Caki2 (cell line): ENCODE results near the gene AGAP1. TPM values are rescaled to one million over a fixed set of nuclear protein-coding genes. Genes with fewer than 3 reads are reported as not detected.
A peak's percentile ranks its signal among the peaks of the same experiment; 100 is the strongest.
"Not testable (repeated sequence)": the region's sequence is repeated elsewhere in the genome, so short reads cannot be mapped to it uniquely, and the experiment has no call there.

Experiments
- DNase-seq: peaks from one replicate; pipeline ENCODE4 v3.0.0-alpha.2; 2015; ENCODE audit warnings: low read depth
- in situ Hi-C: cut with HindIII; loops from 2 replicates; pipeline ENCODE4 v1.10.0; 2016; ENCODE audit warnings: low sequenced_read_pairs, low pct_unique_long_range_greater_than_20kb, mixed read lengths
- total RNA-seq: library from RNA; depleted of rRNA; stranded (reverse); fragments of >200 nt; shearing (Covaris generic); gene quantifications from 2 replicates; pipeline ENCODE4 v1.2.3, GENCODE V29; 2014; ENCODE audit warnings: low replicate concordance

AGAP1 gene
- total RNA-seq, 1 experiment from 2014 or later: 5.3 TPM

DNA sequence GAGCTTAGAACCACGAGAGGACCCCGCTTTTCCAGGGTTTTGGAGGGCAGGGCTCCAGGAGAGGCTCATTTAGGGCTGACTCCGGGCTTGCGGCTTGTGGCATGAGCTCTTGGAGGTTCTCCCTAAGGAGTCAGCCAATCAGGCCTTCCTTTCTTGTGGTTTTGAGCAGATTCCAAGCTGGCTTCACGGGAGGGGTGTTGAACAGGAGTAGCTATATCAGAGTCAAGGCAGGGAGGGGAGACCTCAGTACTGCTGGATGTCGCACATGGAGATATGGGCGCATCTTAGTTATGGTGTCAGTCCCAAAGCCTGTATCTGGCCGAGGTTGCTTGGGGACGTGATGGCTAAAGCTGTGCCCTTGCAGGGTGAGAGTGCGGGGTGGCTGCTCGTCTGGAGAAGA lies 98.6 kb downstream of the AGAP1 start:
- DNase-seq: no peak
- in situ Hi-C loops: no loop called here

- in situ Hi-C loops: no loop called here
- DNase-seq: no peak
Measured at GRCh38 chr2:235592836-235593235, 99.0 kb downstream of the AGAP1 start.

DNA sequence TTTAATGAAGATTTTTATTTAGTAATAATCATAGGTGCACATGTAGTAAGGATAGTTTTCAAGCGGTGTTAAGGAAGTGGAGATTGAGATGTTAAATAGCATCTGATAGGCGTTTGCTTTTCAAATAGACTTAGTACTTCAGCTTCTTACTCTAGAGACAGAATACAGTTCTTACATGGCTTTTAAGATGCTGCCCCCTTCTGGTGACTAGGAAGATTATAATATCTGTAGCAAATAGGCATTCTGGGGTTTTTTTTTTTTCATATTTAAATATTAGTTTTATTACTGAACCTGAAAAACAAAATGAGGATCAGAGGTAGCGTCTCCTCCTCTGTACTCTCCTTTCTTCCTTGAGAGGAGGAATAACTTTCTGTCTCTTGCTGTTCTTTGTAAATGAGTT lies 100.2 kb downstream of the AGAP1 start:
- in situ Hi-C loops: no loop called here
- no peak for DNase-seq

GRCh38 chr2:235594964-235595363 lies 101.1 kb downstream of the AGAP1 start:
- DNase-seq: no peak
- in situ Hi-C loops: no loop called here

DNA sequence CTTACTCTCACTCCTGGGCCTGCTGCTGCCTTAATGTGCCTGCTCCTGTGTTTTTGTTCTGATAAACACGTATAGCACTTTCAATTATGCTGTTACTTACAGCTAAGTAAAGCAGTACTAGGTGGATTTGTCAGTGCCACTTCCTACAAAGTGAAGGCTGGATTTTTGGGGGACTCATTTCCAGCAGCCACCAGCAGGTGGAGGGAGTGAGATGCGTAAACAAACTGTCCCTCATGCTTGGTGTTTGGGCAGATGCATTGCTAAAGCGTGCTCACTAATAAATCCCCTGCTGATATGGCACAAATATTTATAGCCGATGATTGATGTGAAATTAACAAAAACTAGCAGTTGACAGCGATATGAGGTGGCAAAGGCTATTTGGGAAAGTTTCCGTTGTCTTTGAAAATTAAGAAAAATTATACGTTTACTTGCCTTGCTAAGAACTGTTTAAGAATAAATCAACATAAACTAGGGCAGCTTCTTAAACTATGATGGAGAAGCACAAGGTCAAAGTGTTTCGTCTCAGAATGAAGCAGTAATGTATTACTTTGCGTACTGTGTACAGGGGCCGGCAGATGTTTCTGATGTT lies 101.7 kb downstream of the AGAP1 start:
- DNase-seq: peak; percentile 34
- in situ Hi-C loops: no loop called here

DNA sequence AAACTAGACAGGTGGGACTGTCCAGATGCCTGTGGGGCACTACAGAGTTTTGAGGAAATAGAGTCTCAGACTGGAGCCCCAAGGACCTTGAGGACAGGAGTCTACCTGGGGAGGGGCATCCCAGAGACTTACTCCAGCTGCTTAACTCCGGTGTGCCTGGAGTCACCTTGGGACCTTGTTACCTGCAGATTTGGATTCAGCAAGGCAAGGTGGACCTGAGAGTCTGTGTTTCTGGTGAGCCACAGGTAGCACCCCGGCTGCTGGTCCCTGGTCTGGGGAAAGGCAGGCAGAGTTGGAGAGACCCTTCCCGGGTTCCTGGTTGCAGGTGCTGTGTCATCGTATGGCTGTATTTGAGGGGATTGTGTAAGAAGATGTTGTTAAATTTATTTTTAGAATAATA lies 102.4 kb downstream of the AGAP1 start:
- in situ Hi-C loops: no loop called here
- no peak for DNase-seq

DNA sequence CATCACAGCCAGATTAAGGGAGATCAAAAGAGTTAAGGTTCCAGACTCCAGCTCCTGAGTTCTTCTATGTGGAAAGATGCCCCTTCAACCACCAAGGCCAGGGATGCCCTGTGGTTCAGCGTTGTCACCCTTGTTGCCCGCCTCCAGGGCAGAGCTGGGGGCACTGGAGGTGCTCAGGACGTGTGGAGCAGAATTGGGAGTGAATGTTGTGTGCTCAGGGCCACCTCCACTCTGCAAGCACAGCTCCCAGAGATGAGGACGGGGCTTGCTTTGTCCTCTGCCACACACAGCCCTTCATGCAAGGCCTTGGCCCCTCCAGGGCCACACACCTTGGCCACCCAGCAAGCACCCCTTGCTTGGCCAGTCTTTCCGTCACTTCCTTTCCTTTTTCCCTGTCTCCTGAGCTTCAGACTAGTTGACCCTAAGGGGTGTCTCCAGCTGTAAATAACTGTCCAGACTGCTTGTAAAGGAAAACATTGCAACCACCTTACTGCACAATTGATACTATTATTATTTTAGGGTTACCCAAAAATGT lies 103.3 kb downstream of the AGAP1 start:
- DNase-seq: no peak
- in situ Hi-C loops: no loop called here

DNA sequence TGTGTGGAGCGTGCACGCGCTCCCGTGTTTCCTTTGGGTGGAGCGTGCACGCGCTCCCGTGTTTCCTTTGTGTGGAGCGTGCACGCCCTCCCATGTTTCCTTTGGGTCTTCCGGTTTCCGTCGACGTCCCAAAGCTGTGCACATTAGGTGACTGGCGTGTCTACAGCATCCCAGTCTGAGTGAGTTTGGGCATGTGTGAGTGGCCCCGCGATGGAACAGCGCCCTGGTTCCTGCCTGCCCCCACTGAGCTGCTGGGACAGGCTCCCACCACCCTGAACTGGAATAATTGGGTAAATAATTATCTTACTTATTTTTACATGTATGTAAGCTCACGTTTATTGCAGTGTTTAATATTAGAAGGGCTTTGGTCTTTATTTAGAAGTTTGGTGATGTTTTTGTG lies 104.2 kb downstream of the AGAP1 start:
- DNase-seq: no peak
- in situ Hi-C loops: no loop called here

DNA sequence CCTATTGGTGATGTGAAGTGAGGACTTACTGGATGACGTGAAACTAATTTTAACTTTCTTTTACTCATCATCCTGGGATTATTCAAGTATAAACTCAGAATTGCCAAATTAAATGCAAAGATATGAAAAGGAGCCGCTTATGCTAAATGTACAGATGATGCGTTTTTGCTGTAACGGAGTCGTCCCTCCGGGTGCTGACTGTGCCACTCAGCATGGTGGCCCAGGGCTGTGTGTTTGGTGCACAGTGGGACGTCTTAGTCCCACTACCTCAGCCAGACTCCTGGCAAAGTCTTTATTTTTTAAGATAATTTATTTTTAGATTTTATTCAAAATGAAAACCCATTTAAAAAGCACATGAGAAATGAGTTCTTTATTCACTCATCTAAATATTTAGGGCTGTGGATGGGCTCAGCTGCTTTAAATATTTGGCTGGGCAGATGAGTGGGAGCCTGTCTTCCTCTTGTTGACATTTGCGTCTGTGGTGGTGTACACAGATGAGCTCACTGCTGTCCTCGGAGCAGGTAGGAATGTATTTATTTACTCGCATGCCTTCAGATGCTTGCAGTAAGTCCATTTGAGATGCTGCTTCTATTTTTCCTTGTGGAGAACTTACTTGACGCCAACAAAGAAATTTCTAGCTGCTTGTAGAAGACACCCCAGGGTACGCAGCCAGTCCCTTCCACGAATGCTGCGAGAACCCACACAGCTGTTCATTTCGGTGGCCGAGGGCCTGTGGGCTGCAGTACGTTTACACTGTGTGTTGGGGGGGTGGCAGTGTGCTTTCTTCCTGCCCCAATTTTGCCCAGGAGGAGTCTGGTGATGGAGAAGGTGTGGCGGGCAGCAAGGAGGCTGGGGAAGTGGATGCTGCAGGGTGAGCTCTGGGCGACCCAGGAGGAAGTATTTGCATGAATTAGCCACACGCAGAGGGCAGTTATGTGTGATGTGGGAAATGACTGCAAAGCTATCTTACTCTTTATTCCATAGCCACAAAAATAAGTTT lies 105.0 kb downstream of the AGAP1 start:
- no peak for DNase-seq
- in situ Hi-C loops: no loop called here

DNA sequence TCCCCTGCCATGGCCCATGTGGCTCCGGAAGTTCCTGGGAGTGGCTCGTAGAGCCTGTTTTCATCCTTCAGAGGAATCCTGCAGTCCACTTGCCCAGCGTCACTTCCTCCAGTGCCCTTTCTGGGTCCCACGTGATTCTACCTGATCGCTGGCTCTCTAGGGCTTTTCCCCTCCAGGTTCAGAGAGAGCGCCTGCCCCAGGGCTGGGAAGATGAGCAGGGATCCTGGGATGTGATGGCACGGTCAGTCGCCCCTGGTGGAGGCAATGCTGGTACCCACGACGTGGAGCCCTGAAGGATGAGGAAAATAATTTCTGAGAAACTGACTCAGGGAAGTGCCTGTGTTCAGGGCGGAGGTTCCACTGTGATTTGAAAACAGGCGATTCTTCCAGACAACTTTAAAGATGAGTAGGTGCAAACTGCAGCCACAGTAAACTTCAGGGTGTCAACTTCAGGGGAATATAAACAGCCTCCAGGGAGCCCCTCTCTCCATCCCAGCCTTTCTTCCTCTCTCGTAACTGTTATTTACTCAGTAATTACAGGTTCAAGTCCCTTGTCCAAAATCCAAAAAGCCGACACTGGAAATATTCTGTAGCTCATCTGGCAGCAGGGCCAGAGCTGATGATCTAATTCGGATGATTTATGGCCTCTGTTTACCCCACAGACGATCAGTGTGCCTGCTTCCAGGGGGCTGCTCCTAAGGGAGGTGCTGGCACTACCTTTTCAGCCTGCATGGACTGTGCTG lies 105.9 kb downstream of the AGAP1 start:
- in situ Hi-C loops: no loop called here
- DNase-seq: no peak

DNA sequence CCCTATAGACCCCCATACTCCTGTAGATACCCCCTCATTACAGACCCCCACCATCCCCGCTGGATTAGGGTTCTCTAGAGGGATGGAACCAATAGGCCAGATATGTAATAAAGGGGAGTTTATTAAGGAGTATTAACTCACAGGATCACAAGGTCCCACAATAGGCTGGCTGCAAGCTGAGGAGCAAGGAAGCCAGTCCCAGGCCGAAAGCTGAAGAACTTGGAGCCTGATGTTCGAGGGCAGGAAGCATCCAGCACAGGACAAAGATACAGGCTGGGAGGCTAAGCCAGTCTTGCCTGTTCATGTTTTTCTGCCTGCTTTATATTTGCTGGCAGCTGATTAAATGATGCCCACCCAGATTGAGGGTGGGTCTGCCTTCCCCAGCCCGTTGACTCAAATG lies 106.6 kb downstream of the AGAP1 start:
- in situ Hi-C loops: no loop called here

DNA sequence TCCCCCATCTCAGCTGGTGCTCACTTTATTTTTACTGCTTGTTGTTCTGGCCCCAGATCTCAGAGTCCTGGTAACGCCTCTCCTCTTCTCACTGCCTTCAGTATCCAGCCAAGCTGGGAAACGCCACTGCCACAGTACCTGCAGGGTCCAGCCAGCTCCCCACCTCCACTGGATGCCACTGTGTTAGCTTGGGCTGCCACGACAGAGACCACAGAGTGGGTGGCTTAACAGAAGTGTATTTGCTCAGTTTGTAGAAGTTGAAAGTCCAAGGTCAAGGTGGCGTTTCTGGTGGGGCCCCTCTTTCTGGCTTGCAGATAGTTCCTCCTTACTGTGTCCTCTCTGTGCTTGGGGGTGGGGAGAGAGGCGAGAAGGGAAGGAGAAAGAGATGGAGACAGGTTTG lies 107.1 kb downstream of the AGAP1 start:
- in situ Hi-C loops: no loop called here
- no peak for DNase-seq

More for the DNA sequence above, 106.6 kb downstream of the AGAP1 start:
- no peak for DNase-seq

- in situ Hi-C loops: no loop called here
- DNase-seq: no peak
Measured at GRCh38 chr2:235601960-235602704, 108.3 kb downstream of the AGAP1 start.

DNA sequence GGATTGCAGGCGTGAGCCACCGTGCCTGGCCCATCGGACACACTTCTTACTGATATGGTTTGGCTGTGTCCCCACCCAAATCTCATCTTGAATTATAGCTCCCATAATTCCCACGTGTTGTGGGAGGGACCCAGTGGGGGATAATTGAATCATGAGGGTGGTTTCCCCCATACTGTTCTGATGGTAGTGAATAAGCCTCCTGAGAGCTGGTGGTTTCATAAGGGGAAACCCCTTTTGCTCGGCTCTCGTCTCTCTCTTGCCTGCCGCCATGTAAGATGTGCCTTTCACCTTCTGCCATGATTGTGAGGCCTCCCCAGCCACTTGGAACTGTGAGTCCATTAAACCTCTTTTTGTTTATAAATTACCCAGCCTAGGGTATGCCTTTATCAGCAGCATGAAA lies 109.1 kb downstream of the AGAP1 start:
- in situ Hi-C loops, DNase-seq: not testable (repeated sequence)

DNA sequence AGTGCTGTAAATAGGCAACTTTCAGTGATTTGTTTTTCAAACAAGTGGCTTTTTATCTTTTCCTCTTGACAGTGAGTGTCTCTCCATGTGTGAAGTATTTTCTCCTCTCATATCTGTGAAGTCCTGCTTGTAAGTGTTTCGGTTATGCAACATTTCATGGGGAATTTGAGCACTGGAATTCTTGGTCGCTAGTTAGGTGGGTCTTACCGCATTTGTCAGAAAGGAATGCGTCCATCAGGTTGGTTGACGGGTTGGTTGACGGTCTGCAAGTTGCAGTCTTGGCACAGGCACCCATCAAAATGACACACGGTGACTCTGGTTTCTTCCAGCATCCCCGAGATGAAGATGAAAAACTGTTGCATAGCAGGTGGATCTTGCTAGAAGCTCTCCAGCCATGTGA lies 109.8 kb downstream of the AGAP1 start:
- in situ Hi-C loops: no loop called here
- no peak for DNase-seq

DNA sequence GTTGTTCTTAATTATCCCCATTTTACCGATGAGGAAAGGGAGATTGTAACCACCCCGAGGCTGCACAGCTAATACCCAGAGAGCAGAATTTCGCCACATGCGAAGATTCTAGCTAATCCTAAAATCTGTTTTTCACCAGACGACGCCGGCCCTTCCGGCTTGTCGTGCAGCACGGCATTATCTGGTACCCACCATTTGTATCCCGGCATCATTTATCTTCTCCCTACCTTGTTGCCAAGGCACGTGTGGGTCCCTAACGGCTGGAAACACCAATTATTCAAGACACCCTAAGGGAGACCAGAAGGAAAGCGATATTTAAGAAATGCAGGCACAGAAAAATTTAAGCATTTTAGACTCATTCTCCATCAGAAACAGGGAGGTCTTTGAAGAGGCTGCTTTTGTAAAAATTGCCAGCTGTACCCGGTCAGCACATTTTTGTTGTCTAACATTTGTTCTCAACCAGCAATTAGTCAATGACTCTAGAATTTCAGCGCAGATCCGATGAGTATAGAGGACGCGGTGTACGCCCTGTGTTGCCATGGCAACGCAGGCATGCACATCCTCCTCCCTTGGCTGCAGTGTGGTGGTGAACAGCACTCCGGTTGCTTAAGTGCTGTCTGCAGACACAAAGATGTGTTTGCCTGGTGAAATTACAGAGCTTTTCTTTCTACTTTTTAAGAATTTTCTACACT lies 111.6 kb downstream of the AGAP1 start:
- DNase-seq: no peak
- in situ Hi-C loops: no loop called here

- in situ Hi-C loops: no loop called here
- DNase-seq: no peak
Measured at GRCh38 chr2:235606004-235606715, 112.3 kb downstream of the AGAP1 start.
